Islet of Langerhans (tissue), 1 donor: Measurements from ENCODE around the gene WDR18.
"Not testable (repeated sequence)": the region's sequence is repeated elsewhere in the genome, so short reads cannot be mapped to it uniquely, and the experiment has no call there.

Source experiments
- FAIRE-seq: peaks from one replicate; lab custom pipeline; 2011; peaks lifted over from hg19 to GRCh38; lab: Jason Lieb, UNC

Gene WDR18

DNA sequence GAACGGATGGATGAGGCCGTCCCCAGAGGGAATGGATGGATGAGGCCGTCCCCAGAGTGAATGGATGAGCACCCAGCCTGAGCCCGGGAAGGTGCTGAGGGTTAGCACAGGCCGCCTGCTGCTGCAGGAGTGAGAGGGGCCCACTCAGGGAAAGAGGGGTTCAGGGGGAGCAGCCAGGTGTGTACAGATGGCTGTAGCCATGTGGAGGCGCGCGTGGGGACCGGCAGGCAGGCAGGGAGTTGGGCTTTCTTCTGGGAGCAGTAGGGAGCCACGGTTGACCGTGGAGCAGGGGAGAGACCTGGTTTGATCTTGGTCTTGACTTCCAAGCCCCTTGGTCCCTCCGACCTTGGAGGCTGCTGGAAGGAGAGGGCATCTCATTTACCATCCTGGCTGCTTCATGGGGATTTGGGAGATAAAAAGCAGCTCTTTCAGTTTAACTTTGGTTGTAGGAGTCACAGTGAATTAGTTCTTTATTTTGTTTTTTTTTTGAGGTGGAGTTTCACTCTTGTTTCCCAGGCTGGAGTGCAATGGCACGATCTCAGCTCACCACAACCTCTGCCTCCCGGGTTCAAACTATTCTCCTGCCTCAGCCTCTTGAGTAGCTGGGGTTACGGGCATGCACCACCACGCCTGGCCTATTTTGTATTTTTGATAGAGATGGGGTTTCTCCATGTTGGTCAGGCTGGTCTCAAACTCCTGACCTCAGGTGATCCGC lies 33.6 kb upstream of the WDR18 start:
- no peak for FAIRE-seq

DNA sequence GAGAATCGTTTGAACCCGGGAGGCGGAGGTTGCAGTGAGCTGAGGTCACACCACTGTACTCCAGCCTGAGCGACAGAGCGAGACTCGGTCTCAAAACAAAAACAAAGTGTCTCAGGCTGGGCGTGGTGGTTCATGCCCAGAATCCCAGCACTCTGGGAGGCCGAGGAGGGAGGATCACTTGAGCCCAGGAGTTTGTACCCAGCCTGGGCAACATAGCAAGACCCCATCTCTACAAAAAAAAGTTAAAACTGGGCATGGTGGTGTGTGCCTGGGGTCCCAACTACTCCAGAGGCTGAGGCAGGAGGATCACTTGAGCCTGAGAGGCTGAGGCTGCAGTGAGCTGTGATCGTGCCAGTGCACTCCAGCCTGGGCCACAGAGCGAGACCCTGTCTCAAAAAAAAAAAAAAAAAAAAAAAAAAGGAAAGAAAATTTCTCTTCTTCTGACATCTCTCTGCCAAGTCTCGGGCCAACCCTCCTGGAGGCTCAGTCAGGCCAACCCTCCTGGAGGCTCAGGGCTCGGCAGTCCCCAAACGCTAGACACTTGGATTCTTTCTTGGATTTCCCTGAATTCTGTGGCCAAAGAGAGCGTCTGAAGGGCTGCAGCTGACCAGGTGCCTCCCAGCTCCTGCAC lies 32.0 kb upstream of the WDR18 start:
- FAIRE-seq, result no peak

DNA sequence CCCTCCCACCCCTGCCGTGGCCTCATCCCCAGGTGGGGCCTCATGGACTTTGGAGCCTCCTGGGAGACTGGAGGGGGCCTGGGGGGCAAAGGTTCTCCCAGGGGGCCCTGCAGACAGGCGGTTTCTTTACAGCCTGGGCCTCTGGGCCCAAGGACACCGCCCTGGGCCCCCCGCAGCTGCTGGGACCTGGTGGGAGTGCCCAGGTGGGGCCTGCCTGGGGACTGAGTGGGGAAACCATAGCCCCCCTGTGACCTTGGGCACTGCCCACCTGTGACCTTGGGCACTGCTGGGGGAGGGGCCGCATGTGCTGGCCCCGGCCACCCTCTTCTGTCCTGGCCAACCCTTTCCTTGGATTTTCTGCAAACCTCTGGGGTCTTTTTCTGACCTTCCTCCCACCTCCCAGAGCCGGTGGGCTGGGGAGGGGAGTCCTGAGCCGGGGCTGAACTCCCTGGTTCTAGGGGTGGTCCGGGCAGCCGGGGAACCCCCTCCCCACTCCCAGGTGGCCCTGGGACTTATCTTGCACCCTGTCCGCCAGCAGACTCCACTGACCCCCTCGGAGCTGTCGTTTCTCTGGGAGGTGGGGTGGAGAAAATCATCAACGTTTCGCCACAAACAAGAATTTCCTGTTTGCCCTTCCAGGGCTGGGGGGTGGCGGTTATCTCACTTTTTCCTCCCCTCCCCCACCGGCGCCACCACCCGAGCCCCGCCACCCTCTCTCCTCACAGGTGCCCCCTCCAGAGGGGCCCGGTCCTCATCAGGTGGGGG lies 31.3 kb upstream of the WDR18 start:
- FAIRE-seq, result no peak

- no peak for FAIRE-seq
Observed at GRCh38 chr19:953445-954271, 30.5 kb upstream of the WDR18 start.

- FAIRE-seq, result no peak
Observed at GRCh38 chr19:954272-954671, 29.9 kb upstream of the WDR18 start.

DNA sequence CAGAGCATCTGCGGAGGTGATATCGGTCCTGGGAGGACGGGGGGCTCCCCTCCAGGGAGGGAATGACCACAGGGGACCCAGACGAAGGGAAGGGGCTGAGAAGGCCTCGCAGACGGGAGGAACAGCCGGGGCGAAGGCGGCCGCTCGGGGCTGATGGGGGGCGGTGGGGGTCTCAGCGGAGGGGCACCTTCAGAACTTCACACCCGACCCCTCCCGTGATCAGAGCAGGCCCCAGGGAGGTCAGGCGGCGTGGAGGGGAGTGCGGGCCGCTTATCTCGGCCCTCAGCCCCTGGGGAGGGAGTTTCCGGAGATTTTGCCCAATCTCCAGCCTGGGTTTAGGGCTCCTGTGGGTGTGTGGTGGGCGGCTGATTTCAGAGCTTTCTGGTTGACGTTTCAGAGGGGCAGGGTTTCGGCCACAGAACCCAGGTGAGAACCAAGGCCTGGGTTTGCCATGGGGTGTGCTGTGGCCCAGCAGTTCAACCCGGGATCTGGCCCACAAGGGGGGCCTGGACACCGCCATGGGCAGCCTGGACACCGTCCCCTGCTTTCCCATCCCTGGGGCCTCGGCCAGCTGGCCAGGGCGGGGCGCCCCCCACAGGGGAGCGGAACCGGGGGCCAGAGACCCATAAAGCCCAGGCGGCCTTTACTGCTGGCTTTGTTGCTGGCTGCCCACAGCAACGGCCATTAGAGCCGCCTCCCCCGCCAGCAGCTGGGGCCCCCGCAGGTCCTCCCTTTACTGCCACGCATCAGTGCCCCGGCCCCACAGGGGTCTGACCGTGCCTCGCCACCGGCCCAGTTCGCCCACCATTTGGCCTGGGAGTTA lies 29.3 kb upstream of the WDR18 start:
- FAIRE-seq, result no peak

DNA sequence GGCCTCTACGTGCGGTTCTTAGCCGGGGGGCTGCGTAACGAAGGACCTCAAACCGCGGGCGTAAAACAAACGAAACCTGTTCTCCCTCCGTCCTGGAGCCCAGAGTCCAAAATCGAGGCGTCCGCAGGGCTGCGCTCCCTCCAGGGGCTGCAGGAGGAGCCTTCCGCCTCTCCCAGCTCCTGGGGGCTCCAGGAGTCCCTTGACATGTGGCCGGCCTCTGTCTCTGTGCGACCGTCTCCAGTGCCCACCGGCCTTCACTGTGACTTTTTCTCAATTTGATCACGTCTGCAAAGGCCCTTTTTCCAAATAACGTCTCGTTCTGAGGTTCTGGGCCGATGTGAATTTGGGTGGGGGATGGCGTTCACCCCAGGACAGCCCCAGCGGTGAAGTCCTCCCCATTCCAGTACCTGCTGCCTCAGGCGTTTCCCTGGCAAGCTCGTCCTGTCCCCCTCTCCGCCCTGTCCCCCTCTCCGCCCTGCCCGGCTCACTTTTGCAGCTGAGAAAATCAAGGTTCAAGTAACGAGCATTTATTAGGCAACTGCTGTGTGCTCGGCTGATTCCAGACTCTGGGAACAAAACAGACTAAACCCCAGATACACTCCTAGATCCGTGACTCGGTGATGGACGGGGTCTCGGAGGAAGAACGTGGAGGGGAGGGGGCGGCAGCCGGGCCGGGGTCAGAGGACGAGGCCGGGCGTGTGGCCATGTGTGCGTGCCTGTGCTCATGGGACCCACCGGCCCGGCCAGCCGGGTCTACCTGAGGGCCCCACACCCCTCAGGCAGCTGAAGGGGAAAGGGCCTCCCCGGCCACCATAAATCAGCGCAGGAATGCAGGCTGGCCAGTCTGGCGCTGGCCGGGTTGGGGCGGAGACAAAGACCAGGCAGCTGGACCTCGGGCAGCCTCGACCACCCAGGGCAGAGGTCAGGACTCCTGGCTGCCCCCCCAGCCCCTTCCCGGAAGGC lies 28.1 kb upstream of the WDR18 start:
- no peak for FAIRE-seq

DNA sequence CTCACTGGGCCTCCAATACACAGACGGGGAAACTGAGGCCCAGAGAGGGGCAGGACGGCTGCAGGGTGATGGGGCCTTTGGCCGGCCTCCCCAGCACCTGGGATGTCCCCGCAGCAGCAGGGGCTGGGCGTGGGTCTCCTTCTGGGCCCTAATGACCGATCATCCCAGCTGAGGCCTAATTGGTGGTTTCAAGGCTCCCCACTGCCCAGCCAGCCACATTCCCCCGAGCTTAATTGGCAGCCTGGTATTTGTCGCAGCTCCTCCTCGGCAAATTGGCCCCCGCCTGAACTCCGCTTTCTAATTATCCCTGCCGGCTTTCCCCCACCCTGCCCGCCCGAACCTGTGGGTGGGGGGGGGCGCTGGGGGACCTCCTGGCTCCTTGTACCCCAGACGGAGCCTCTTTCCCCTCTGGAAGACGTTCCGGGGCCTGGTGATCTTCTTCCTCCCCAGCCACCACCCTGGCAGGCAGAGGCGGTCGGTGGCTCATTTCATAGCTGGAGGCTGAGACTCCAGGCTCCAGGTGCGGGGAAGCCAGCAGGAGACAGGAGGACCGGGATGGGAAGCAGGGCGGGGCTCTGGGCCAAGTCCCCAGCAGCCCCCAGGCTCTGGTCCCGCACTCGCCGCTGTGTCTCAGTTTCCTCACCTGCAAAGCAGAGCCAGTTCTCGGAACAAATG lies 27.2 kb upstream of the WDR18 start:
- no peak for FAIRE-seq

DNA sequence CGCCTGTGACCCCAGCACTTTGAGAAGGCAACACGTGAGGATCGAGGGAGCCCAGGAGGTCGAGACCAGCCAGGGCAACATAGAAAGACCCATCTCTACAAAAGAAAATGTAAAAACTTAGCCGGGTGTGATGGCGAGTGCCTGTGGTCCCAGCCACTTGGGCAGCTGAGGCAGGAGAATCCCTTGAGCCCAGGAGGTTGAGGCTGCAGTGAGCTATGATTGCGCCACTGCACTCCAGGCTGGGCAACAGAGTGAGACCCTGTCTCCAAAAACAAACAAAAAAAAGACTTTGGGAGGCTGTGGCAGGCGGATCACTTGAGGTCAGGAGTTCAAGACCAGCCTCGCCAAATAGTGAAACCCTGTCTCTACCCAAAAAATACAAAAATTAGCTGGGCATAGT lies 26.6 kb upstream of the WDR18 start:
- FAIRE-seq, result not testable (repeated sequence)

DNA sequence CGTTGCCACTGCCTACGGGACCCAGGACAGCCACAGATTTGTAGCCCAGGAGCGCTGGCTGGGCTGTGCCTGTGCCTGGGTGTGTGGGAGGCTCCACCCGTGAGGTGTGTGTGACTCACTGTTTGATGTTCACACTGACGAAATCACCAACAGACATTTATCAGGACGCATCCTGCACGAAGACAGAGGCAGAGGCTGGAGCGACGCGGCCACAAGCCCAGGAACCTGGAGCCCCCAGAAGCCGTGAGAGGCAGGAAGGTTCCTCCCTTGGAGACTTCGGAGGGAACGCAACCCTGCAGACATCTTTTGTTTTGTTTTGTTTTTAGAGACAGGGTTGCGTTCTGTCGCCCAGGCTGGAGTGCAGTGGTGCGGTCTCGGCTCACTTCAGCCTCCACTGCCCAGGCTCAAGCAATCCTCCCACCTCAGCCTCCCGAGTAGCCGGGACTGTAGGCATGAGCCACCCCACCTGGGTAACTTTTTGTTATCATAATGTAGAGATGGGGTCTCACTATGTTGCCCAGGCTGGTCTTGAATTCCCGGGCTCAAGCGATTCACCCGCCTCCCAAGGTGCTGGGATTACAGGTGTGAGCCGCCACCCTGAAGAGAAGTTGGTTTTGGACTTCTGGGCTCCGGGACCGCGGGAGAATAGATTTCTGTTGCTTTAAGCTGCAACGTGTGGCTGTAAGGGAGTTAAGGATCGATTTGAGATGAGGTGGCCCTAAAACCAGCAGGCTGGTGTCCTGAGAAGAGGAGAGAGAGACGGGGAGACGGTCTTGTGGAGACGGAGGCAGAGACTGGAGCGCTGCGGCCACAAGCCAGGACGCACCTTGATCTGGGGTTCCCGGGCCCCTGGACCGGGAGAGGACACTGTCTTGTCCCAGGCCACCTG lies 24.9 kb upstream of the WDR18 start:
- no peak for FAIRE-seq

DNA sequence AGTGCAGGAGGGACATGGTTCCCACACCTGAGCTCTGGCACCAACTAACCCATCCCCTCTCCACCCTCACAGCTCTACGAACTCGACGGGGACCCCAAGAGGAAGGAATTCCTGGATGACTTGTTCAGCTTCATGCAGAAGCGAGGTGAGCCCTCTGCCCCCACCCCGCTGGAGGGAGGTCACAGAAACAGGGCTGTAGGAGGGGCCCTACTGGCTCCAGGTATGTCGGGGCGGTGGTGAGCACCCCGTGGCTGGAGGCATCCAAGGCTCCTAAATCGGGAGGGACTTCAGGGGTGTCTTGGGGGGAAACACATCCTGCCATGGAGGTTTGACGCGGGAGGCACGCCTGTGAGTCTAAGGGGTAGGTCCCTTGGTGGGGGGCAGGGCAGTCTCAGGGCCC lies 24.1 kb upstream of the WDR18 start:
- FAIRE-seq, result no peak

DNA sequence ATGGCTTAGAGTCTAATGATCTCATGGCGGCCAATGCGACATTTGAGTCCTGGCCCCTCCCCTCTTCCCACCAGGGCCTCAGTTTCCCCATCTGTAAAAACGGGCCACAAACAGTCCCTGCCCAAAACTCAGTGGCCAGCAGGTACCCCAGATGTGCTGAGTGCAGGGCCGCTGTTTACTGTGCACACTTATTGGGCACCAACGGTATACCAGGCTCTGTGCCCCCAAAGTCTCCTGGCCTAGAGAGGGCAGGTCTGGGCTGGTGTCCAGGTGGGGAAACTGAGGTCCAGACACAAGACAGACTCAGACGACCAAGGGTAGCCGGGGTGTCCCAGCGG lies 23.6 kb upstream of the WDR18 start:
- FAIRE-seq, result no peak

DNA sequence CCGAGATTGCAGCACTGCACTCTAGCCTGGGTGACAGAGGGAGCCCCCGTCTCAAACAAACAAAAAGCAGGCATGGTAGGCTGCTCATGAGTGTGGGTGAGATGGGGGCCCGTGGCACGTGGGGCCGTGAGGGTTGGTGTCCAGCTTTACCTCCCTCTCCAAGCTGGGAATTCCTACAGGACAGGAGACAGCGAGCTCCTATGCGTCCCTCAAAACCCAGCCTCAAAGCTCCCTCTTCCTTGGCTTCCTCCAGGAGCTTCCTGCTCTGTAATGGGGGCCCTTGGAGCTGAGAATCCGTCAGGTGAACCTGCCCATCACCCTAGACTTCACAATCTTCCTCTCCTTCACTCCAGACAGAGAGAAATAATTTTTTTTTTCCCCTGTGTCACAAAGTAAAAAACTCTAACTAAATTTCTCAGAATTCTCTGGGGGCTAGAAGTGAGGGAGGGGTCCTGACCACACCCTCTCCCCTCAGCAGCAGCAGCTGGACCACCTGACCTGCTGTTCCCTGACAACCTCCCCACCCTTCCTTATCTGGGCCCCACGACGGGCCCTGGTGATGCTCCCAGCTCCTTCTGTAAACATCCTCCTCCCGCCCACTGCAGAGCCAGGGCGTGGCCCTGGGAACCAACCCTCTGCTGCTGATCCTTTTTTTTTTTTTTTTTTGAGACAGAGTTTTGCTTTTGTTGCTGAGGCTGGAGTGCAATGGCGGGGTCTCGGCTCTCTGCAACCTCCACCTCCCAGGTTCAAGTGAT lies 22.1 kb upstream of the WDR18 start:
- no peak for FAIRE-seq

DNA sequence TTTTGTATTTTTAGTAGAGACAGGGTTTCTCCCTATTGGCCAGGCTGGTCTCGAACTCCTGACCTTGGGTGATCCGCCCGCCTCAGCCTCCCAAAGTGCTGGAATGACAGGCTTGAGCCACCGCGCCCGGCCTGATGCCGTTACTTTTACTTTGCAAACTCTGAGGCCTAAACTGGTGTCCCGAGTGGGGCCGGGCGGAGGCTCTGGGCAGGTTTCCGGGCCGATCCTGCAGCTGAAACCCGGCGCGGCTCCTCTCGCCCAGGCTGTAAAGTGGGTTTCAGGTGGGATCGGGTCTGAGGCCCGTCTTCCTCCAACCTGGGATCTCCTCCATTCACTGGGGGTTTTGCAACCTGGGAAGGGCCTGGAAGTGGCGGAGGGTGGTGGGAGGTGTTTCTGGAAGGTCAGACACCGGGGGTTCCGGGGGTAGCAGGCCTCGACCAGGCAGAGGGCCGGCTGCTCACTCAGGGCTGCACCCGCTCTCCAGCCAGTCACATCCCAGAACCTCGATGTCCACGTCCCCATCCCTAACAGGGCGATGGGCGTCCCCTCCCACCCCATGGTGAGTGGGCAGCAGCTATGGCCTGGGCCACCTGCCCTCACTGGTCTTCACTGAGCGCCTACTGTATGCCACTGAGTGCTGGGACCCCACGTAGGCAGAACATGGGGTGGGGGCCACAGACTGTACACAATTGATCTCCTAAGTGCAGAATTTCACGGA lies 21.3 kb upstream of the WDR18 start:
- no peak for FAIRE-seq

GRCh38 chr19:963486-963951 lies 20.6 kb upstream of the WDR18 start:
- FAIRE-seq, result no peak

DNA sequence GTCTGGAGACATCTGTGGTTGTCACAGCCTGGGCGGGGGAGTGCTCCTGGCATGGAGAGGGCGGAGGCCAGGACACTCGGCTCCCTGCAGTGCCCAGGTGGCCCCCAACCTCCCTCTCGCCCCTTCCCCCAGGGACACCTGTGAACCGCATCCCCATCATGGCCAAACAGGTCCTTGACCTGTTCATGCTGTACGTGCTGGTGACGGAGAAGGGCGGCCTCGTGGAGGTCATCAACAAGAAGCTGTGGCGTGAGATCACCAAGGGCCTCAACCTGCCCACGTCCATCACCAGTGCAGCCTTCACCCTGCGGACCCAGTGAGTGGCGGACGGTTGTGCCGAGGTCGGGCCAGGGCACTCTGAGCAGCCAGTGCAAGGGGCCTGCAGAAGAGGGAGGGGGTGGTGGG lies 20.0 kb upstream of the WDR18 start:
- FAIRE-seq, result no peak
